GM12874 (cell line): ENCODE measurements around the gene MYH14.

ENCODE experiments used
- CTCF ChIP-seq: IDR thresholded peaks from 2 replicates; pipeline ENCODE4 v1.5.1; 2011; ENCODE audit warnings: low read depth, mild to moderate bottlenecking, control low read depth, low read length, moderate library complexity; ENCODE audit not compliant: insufficient read depth

Gene MYH14

GRCh38 chr19:50238043-50238442 lies 34.6 kb downstream of the MYH14 start:
- TF ChIP-seq CTCF, result no peak

DNA sequence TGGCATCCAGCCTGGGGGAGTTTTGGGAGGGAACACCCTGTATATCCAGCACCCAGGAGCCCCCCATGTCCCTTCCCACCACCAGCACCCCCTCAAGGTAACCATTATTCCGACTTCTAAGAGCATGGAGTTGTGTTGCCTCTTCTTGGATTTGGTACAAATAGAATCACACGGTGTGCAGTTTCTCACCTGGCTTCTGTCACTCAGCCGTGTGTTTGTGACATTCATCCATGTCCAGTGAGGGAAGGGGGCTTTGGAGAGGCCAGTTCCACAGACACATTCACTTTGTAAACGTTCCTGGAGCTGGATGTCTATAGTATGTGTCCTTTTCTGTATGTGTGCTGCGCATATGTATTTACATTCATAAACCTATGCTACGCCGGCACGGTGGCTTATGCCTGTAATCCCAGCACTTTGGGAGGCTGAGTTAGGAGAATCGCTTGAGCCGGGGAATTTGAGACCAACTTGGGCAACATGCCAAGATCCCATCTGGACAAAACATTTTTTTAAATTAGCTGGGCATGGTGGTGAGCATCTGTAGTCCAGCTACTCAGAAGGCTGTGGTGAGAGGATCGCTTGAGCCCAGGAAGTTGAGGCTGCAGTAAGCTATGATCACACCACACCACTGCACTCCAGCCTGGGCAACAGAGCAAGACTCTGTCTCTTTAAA lies 36.6 kb downstream of the MYH14 start:
- TF ChIP-seq CTCF, result no peak

DNA sequence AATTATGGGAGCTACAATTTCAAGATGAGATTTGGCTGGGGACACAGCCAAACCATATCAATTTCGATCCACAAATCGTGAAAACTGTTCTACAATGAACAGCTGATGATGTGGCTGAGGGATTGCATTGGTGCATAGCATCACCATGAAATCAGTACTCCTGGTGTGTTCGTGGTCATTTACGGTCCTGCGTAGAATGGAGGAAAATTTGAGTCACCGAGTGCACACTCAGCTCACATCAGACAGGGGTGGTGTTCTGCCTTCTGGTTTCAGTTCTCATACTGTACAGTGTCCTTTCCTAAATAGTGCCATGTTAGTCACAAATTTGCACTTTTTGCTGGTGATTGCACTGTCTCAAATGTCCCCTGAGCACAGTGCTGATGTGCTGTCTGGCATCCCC lies 39.2 kb downstream of the MYH14 start:
- no peak for TF ChIP-seq CTCF

DNA sequence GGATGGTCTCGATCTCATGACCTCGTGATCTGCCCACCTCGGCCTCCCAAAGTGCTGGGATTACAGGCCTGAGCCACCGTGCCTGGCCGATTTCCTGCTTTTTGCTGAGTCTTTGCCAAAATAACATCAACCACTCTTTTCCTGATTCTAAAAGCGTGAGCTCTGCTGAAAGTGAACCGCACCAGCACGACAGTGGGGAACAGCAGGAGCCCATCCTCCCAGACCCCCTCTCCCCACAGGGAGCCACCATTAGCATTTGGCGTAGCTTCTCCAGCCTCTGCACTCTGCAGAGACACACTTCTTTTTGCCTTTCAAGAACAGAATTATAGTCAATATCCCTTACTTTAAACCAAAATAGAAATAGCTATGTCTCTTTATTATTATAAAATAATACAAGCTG lies 41.3 kb downstream of the MYH14 start:
- TF ChIP-seq CTCF, result no peak

DNA sequence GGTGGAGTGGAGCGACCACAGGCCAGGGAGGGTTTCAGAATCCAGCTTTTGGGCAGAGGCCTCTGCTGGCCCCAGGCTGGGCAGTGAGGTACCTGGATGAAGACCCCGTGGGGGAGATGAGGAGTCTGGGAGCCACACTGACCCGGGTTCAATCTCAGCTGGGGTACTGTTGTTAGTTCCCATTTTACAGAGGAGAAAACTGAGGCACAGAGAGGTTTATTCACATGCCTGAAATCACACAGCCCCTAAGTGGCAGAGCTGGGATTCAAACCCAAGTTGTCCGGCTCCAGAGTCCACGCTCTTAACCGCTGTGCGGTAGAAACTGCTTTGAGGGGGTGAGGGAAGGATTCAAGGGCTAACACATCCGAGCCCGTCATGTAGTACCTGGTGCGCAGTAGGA lies 45.0 kb downstream of the MYH14 start:
- TF ChIP-seq CTCF, result no peak

GRCh38 chr19:50248826-50249225 lies 45.4 kb downstream of the MYH14 start:
- TF ChIP-seq CTCF, result no peak

DNA sequence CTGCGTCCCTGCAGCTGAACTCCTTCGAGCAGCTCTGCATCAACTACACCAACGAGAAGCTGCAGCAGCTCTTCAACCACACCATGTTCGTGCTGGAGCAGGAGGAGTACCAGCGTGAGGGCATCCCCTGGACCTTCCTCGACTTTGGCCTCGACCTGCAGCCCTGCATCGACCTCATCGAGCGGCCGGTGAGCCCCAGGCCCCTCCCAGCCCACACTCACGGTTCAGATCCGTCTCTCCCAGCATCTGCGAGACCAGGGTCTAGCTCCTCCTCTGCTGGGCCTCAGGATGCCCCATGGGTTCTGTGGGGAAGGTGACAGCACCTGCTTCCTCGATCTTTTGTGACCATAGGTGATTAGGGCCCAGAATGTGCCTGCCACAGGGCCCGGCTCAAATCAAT lies 46.2 kb downstream of the MYH14 start:
- TF ChIP-seq CTCF, result no peak
